Large intestine (tissue), 3 donors: ENCODE data around the gene CLCN2. TPM values are rescaled to one million over a fixed set of nuclear protein-coding genes. Genes with fewer than 3 reads are reported as not detected.
A peak's percentile ranks its signal among the peaks of the same experiment; 100 is the strongest.

ENCODE experiments used
- DNase-seq, 2 donors: peaks; one replicate each; pipeline versions ENCODE4 v3.0.0 to v3.0.0-alpha.2; 2013
- H3K27ac ChIP-seq: one replicate; pipeline ENCODE4 v1.5.1; 2013; ENCODE audit warnings: low read length
- H3K27me3 ChIP-seq: 2 replicates; pipeline ENCODE4 v1.6.1; 2013; ENCODE audit warnings: low read length; ENCODE audit not compliant: control insufficient read depth, insufficient read depth
- H3K36me3 ChIP-seq: 2 replicates; pipeline ENCODE4 v1.6.1; 2013; ENCODE audit warnings: low read length; ENCODE audit not compliant: control insufficient read depth, insufficient read depth
- H3K4me1 ChIP-seq: one replicate; pipeline ENCODE4 v1.6.1; 2013; ENCODE audit warnings: low read length; ENCODE audit not compliant: control insufficient read depth, insufficient read depth
- H3K4me3 ChIP-seq: one replicate; pipeline ENCODE4 v1.5.1; 2013; ENCODE audit warnings: low read length
- H3K9me3 ChIP-seq: one replicate; pipeline ENCODE4 v1.6.1; 2013; ENCODE audit warnings: mild to moderate bottlenecking, low read depth, low read length, moderate library complexity; ENCODE audit not compliant: control insufficient read depth
- WGBS: methylation state at CpG from one replicate; pipeline ENCODE4 v1.1.5; 2013; ENCODE audit warnings: low lambda C conversion rate; ENCODE audit not compliant: insufficient coverage; 5-methylcytosine and 5-hydroxymethylcytosine counted together
- polyA plus RNA-seq: library from polyadenylated mRNA; unstranded; fragments of 120-200 nt; gene quantifications from one replicate; pipeline ENCODE4 v1.2.1, GENCODE V29; 2013

Gene CLCN2
- polyA plus RNA-seq, 1 donor = 27.5 TPM

DNA sequence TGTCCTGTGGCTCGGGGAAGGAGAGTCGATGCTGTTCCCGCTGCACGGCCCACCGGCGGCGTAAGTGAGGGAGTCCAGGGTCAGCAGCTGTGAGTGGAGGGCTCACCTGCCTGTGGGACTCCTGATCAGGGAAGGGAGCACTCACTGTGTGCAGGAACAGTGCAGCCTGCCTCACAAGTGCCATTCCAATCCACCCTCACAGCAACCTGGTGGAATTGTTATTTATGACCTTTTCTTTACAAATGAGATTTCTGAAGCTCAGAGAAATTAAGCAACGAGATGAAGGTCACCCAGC lies 27.5 kb upstream of the CLCN2 start:
- DNase-seq = no peak
- H3K4me3 ChIP-seq = no peak overlapping the region
- H3K9me3 ChIP-seq = no peaks in the 10 kb centered on the region
- H3K4me1 ChIP-seq = no peaks in the 10 kb centered on the region
- H3K27ac ChIP-seq = no peak overlapping the region
- H3K27me3 ChIP-seq = peaks cover 18% of the 10 kb centered on the region
- no peaks in the 10 kb centered on the region for H3K36me3 ChIP-seq
- WGBS = 0% methylated on average over 1 of the region's 8 CpGs

DNA sequence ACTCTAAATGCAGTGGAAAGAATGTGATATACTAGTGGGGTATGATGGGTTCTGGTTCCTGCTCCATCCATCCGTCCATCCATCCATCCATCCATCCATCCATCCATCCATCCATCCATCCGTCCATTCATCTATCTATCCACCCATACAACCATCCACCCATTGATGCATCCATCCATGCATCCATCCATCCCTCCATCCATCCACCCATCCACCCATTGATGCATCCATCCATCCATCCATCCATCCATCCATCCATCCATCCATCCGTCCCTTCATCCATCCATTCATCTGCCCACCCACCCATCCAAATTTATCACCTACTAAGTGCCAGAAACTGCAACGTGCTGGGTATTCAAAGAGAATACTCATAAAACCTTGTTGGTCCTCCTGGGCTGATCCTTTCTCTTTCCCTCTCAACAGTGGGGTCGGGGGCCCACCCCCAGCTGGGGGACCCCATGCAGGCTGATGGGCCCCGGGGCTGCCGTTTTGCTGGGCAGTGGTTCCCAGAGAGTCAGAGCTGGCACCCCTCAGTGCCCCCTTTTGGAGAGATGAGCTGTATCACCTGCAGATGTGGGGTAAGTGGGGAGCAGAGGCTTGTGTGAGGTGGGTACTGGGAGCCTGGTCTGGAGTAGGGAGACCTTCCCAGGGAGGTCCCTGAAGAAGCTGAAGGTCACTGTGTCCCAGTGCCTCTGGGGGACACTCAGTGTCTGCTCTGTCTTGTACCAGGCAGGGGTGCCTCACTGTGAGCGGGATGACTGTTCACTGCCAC lies 26.9 kb upstream of the CLCN2 start:
- WGBS = 80% methylated on average over 1 of the region's 8 CpGs

DNA sequence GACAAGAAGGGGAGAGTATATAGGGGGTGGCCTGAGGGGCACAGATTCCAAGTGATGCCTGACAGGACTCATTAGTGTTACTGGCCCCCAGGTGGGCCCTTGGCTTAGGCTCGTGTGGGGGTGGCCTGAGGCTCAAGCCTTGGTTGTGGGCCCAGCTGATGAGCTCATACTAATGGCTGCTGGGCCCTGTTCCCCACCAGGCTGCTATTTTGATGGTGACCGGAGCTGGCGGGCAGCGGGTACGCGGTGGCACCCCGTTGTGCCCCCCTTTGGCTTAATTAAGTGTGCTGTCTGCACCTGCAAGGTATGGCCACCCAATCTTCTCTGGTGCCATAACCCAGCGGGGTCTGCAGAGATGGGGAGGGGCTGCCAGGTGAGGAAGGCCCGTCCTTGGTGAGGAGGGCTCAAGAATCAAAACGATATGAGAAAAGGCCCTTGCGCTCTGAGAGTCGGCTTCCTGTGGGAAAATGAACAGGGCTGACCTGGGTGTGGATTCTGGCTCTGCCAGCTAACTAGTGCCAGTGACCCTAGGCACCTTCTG lies 25.8 kb upstream of the CLCN2 start:
- peaks cover 27% of the 10 kb centered on the region for H3K27me3 ChIP-seq
- WGBS = no CpG with 5 or more reads among the region's 12 CpGs
- DNase-seq = no peak
- H3K27ac ChIP-seq = no peak overlapping the region
- H3K36me3 ChIP-seq = no peaks in the 10 kb centered on the region
- no peaks in the 10 kb centered on the region for H3K4me1 ChIP-seq
- no peak overlapping the region for H3K4me3 ChIP-seq
- no peaks in the 10 kb centered on the region for H3K9me3 ChIP-seq

More for the DNA sequence above, 26.9 kb upstream of the CLCN2 start:
- Histone ChIP-seq H3K4me1 (no peaks in the 10 kb centered on the region), H3K27me3 (peaks cover 18% of the 10 kb centered on the region), H3K4me3 (no peak overlapping the region), H3K36me3 (no peaks in the 10 kb centered on the region), H3K9me3 (no peaks in the 10 kb centered on the region), H3K27ac (no peak overlapping the region)
- no peak for DNase-seq

DNA sequence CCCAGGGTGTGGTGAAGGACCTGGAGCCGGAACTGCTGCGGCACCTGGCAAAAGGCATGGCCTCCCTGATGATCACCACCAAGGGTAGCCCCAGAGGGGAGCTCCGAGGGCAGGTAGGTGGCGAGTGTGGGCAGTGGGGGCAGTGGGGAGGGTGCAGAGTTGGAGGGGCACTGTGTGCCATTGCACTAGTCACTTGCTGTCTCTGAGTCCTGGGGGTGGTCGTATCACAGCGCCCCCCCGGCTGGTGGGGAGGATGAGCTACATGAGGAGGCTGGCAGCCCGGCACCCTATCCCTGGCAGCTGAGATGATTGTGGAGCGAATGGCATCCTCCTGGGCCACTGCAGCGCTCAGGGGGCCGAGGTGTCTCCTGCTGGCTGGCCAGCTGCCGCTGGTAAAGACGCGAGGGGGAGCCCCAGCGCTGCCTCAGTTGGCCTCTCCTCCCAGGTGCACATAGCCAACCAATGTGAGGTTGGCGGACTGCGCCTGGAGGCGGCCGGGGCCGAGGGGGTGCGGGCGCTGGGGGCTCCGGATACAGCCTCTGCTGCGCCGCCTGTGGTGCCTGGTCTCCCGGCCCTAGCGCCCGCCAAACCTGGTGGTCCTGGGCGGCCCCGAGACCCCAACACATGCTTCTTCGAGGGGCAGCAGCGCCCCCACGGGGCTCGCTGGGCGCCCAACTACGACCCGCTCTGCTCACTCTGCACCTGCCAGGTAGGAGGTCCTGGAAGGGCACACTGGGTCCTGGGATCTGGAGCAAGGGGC lies 24.8 kb upstream of the CLCN2 start:
- WGBS = no CpG with 5 or more reads among the region's 37 CpGs
- peaks cover 5% of the 10 kb centered on the region for H3K4me1 ChIP-seq
- H3K9me3 ChIP-seq = peaks cover 3% of the 10 kb centered on the region
- H3K27ac ChIP-seq = no peak overlapping the region
- H3K27me3 ChIP-seq = peaks cover 33% of the 10 kb centered on the region
- H3K36me3 ChIP-seq = no peaks in the 10 kb centered on the region
- DNase-seq = no peak
- no peak overlapping the region for H3K4me3 ChIP-seq

DNA sequence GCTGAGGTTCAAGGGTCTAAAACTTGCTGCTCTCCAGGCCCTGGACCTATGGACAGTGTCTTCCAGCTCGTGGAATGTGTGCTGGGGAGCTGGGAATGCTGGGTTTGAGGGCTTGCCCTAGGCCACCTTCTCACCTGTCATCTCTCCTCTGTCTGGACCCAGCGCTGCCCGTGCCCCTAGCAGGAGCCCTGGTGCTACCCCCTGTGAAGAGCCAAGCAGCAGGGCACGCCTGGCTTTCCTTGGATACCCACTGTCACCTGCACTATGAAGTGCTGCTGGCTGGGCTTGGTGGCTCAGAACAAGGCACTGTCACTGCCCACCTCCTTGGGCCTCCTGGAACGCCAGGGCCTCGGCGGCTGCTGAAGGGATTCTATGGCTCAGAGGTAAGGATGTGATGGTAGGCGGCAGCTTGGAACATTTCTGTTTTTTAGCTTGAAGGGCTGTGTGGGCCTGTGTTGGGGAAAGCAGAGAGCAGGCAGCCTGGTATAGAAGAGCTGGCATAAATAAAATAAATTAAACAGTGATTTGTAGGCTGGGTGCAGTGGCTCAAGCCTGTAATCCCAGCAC lies 23.5 kb upstream of the CLCN2 start:
- H3K36me3 ChIP-seq = no peaks in the 10 kb centered on the region
- H3K4me3 ChIP-seq = no peak overlapping the region
- H3K4me1 ChIP-seq = peaks cover 10% of the 10 kb centered on the region
- no CpG with 5 or more reads among the region's 8 CpGs for WGBS
- H3K9me3 ChIP-seq = peaks cover 5% of the 10 kb centered on the region
- H3K27me3 ChIP-seq = peaks cover 37% of the 10 kb centered on the region
- DNase-seq = no peak
- no peak overlapping the region for H3K27ac ChIP-seq

DNA sequence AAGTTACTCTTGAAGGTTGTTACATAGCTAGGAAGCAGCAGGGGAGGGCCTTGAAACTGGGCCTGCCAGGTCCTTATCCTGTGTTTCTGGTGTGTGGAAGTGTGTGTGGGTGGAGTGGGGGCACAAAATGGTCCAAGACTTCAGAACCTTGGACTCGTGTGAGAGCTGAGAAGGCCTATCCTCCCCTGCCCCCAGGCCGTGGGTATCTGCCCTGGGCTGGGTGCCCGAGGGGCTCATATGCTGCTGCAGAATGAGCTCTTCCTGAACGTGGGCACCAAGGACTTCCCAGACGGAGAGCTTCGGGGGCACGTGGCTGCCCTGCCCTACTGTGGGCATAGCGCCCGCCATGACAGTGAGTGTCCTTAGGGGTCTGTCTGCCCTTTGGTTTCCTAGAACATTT lies 22.9 kb upstream of the CLCN2 start:
- WGBS = no CpG with 5 or more reads among the region's 9 CpGs
- Histone ChIP-seq H3K27me3 (peaks cover 35% of the 10 kb centered on the region), H3K4me3 (no peak overlapping the region), H3K36me3 (no peaks in the 10 kb centered on the region), H3K4me1 (peaks cover 10% of the 10 kb centered on the region), H3K27ac (no peak overlapping the region), H3K9me3 (peaks cover 5% of the 10 kb centered on the region)
- no peak for DNase-seq

DNA sequence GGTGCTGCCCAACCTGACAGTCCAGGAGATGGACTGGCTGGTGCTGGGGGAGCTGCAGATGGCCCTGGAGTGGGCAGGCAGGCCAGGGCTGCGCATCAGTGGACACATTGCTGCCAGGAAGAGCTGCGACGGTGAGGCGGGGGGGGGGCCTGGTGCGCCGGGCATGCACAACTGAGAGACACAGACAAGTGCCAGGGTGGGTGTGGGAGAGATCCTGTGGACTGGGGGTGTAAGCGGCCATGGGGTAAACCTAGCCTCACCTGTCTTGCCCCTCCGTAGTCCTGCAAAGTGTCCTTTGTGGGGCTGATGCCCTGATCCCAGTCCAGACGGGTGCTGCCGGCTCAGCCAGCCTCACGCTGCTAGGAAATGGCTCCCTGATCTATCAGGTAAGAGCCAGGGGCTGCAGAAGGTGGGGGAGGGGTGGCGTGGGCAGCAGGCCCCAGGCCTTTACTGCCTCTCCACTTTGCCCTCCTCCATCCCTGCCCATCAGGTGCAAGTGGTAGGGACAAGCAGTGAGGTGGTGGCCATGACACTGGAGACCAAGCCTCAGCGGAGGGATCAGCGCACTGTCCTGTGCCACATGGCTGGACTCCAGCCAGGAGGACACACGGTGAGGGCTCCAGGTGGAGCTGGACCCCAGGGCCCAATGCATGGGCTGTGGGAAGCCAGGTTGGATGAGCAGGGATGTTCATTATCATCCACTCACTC lies 21.8 kb upstream of the CLCN2 start:
- Histone ChIP-seq H3K27ac (no peak overlapping the region), H3K4me3 (no peak overlapping the region), H3K27me3 (peaks cover 44% of the 10 kb centered on the region), H3K4me1 (peaks cover 15% of the 10 kb centered on the region), H3K36me3 (no peaks in the 10 kb centered on the region), H3K9me3 (peaks cover 5% of the 10 kb centered on the region)
- DNase-seq = no peak
- no CpG with 5 or more reads among the region's 15 CpGs for WGBS

DNA sequence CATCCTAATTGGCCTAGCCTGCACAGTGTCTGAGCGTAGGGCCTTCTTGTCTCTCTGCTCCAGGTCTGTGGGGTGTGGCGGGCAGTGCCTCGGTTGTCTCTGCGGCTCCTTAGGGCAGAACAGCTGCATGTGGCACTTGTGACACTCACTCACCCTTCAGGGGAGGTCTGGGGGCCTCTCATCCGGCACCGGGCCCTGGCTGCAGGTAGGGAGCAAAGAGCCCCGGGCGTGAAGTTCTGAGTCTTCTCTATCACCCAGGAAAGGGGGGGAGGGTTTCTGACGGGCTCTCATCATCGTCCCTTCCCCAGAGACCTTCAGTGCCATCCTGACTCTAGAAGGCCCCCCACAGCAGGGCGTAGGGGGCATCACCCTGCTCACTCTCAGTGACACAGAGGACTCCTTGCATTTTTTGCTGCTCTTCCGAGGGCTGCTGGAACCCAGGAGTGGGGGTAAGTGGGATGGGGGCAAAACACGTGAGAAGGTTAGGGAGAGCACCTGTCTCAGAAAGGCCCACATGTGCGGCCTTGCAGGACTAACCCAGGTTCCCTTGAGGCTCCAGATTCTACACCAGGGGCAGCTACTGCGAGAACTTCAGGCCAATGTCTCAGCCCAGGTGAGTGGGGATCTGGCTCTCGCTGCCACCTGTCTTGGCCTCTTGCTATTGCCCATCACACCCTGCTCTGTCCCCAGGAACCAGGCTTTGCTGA lies 21.1 kb upstream of the CLCN2 start:
- no peak for DNase-seq
- no peak overlapping the region for H3K4me3 ChIP-seq
- no peak overlapping the region for H3K27ac ChIP-seq
- H3K36me3 ChIP-seq = no peaks in the 10 kb centered on the region
- H3K4me1 ChIP-seq = peaks cover 19% of the 10 kb centered on the region
- peaks cover 47% of the 10 kb centered on the region for H3K27me3 ChIP-seq
- no CpG with 5 or more reads among the region's 16 CpGs for WGBS
- peaks cover 5% of the 10 kb centered on the region for H3K9me3 ChIP-seq

DNA sequence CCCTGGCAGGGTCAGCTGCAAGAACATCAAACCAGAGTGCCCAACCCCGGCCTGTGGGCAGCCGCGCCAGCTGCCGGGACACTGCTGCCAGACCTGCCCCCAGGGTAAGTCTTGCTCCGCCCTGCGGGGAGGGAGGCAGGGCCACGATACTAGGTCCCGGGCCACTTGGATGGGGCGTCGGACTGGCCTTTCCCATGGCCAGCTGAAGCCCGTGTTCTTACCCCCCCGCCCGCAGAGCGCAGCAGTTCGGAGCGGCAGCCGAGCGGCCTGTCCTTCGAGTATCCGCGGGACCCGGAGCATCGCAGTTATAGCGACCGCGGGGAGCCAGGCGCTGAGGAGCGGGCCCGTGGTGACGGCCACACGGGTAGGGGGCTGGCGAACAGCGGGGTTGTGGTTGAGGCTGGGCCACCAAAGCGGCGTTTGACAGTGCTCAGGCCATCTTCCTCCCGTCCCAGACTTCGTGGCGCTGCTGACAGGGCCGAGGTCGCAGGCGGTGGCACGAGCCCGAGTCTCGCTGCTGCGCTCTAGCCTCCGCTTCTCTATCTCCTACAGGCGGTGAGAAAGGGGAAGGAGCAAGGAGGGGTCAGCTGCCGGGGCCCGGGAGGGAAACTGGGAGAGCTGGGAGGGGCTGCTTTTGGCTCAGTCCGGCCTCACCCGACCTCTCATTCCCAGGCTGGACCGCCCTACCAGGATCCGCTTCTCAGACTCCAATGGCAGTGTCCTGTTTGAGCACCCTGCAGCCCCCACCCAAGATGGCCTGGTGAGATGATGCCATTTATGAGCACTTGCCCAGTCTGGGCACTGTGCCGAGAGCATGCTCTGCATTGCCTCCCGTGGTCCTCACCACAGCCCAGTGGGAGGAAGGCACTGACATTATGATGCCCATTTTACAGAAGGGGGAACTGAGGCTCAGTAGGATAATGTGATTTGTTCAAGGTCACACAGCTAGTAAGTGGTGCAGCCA lies 20.1 kb upstream of the CLCN2 start:
- peak in 1 of 2 donors; percentile 38 for DNase-seq
- WGBS = no CpG with 5 or more reads among the region's 55 CpGs
- Histone ChIP-seq H3K36me3 (no peaks in the 10 kb centered on the region), H3K4me3 (no peak overlapping the region), H3K9me3 (peaks cover 5% of the 10 kb centered on the region), H3K4me1 (peaks cover 21% of the 10 kb centered on the region), H3K27ac (no peak overlapping the region), H3K27me3 (peaks cover 48% of the 10 kb centered on the region)
